Adipose tissue (tissue), 3 donors: ENCODE results near the gene DNM1L. TPM values are rescaled to one million over a fixed set of nuclear protein-coding genes. Genes with fewer than 3 reads are reported as not detected.

Source experiments
- H3K27ac ChIP-seq: one replicate; pipeline ENCODE4 v1.5.1; 2013; ENCODE audit warnings: low read depth, low read length
- WGBS, 3 donors: extraction: QIAGEN DNeasy Blood & Tissue Kit; methylation state at CpG; one replicate each; pipeline ENCODE4 v1.1.7; 2013; 5-methylcytosine and 5-hydroxymethylcytosine counted together
- polyA plus RNA-seq, 3 donors: library from polyadenylated mRNA; stranded (reverse); fragments of 200-250 nt; gene quantifications; one replicate each; pipeline ENCODE4 v1.2.3, GENCODE V29; 2013
- donor health status: healthy with polysubstance abuse.
- donor health status: Bipolar disorder and iron deficiency.
- donor health status: healthy.

Gene DNM1L
- polyA plus RNA-seq, 3 donors, result 9.8 to 29.7 (median 21.8) TPM

- WGBS, 3 donors, result 94 to 100% (median 97%) methylated on average over 2 of the region's 2 CpGs
- H3K27ac ChIP-seq, result no peak overlapping the region
Measured at GRCh38 chr12:32743264-32743663, 64.2 kb downstream of the DNM1L start.

- 31 to 69% (median 67%) methylated on average over 4 of the region's 4 CpGs for WGBS, 3 donors
- no peak overlapping the region for H3K27ac ChIP-seq
Measured at GRCh38 chr12:32753605-32754004, 74.5 kb downstream of the DNM1L start.

- H3K27ac ChIP-seq, result no peak overlapping the region
- 29 to 39% (median 38%) methylated on average over 2 of the region's 2 CpGs for WGBS, 3 donors
Measured at GRCh38 chr12:32754111-32754510, 75.0 kb downstream of the DNM1L start.

- H3K27ac ChIP-seq, result no peak overlapping the region
- 0 to 1% (median 0%) methylated on average over 40 of the region's 40 CpGs for WGBS, 3 donors
Measured at GRCh38 chr12:32755051-32755653, 76.1 kb downstream of the DNM1L start.

GRCh38 chr12:32755654-32756475 is 76.8 kb downstream of the DNM1L start, which contains the start of gene YARS2:
Gene YARS2, minus strand, starts transcription at chr12:32755897. Its CDS starts 23 bp downstream, at chr12:32755874.
- H3K27ac ChIP-seq, result no peak within 1 kb of the TSS
- 0% methylated on average over 39 of the region's 39 CpGs for WGBS, 3 donors

GRCh38 chr12:32756476-32757066 is 77.5 kb downstream of the DNM1L start:
- no peak overlapping the region for H3K27ac ChIP-seq
- 35 to 41% (median 40%) methylated on average over 8 of the region's 8 CpGs for WGBS, 3 donors

GRCh38 chr12:32757157-32757556 is 78.1 kb downstream of the DNM1L start:
- H3K27ac ChIP-seq, result no peak overlapping the region
- WGBS, 3 donors, result 79 to 93% (median 89%) methylated on average over 3 of the region's 3 CpGs

- WGBS, 3 donors, result 32 to 61% (median 52%) methylated on average over 1 of the region's 1 CpG
- H3K27ac ChIP-seq, result no peak overlapping the region
Measured at GRCh38 chr12:32761716-32762115, 82.6 kb downstream of the DNM1L start.

- no peak overlapping the region for H3K27ac ChIP-seq
- 69 to 78% (median 71%) methylated on average over 4 of the region's 4 CpGs for WGBS, 3 donors
Measured at GRCh38 chr12:32765906-32766305, 86.8 kb downstream of the DNM1L start.

GRCh38 chr12:32768518-32768917 is 89.4 kb downstream of the DNM1L start:
- WGBS, 3 donors, result 56 to 70% (median 69%) methylated on average over 4 of the region's 4 CpGs
- no peak overlapping the region for H3K27ac ChIP-seq

- WGBS, 3 donors, result 46 to 70% (median 52%) methylated on average over 1 of the region's 1 CpG
- H3K27ac ChIP-seq, result no peak overlapping the region
Measured at GRCh38 chr12:32770141-32770540, 91.0 kb downstream of the DNM1L start.

- 36 to 56% (median 42%) methylated on average over 6 of the region's 6 CpGs for WGBS, 3 donors
- H3K27ac ChIP-seq, result no peak overlapping the region
Measured at GRCh38 chr12:32773691-32774090, 94.6 kb downstream of the DNM1L start.

GRCh38 chr12:32776258-32776657 is 97.2 kb downstream of the DNM1L start:
- no peak overlapping the region for H3K27ac ChIP-seq
- WGBS, 3 donors, result 70 to 85% (median 82%) methylated on average over 4 of the region's 4 CpGs

- H3K27ac ChIP-seq, result no peak overlapping the region
- WGBS, 3 donors, result 52 to 73% (median 69%) methylated on average over 5 of the region's 5 CpGs
Measured at GRCh38 chr12:32777159-32777558, 98.1 kb downstream of the DNM1L start.

- WGBS, 3 donors, result 66 to 74% (median 71%) methylated on average over 6 of the region's 6 CpGs
- H3K27ac ChIP-seq, result no peak overlapping the region
Measured at GRCh38 chr12:32777691-32778175, 98.6 kb downstream of the DNM1L start.

- no peak overlapping the region for H3K27ac ChIP-seq
- WGBS, 3 donors, result 57 to 63% (median 58%) methylated on average over 1 of the region's 1 CpG
Measured at GRCh38 chr12:32780071-32780470, 101.0 kb downstream of the DNM1L start.

- H3K27ac ChIP-seq, result no peak overlapping the region
- 50 to 62% (median 54%) methylated on average over 3 of the region's 3 CpGs for WGBS, 3 donors
Measured at GRCh38 chr12:32783029-32783428, 103.9 kb downstream of the DNM1L start.

GRCh38 chr12:32785557-32785956 is 106.5 kb downstream of the DNM1L start:
- WGBS, 3 donors, result 86 to 94% (median 89%) methylated on average over 5 of the region's 5 CpGs
- no peak overlapping the region for H3K27ac ChIP-seq

- no peak overlapping the region for H3K27ac ChIP-seq
- 74 to 93% (median 85%) methylated on average over 4 of the region's 4 CpGs for WGBS, 3 donors
Measured at GRCh38 chr12:32788405-32788804, 109.3 kb downstream of the DNM1L start.
